Left colon (tissue), 2 donors: Measurements from ENCODE around the gene PRUNE2. TPM values are rescaled to one million over a fixed set of nuclear protein-coding genes. Genes with fewer than 3 reads are reported as not detected.
A peak's percentile ranks its signal among the peaks of the same experiment; 100 is the strongest.

Experiments
- ATAC-seq: fragments of 200-7000 bp; cut with Tn5 transposase; one replicate; pipeline ENCODE4 v1.9.1; 2020; ENCODE audit warnings: mild to moderate bottlenecking, moderate library complexity
- DNase-seq, 2 donors: peaks; one replicate each; pipeline ENCODE4 v3.0.0-alpha.2; 2020
- intact Hi-C, 2 donors: fragments of 100-400 bp; cut with DNase I in 1 of 2; cut with micrococcal nuclease in 1 of 2; formaldehyde crosslinking; loops; one replicate each; pipeline versions ENCODE4 v1.11.2 to v1.14.0; 2022; cut with DNase I, micrococcal nuclease
- total RNA-seq, 2 donors: library from RNA; stranded (reverse); fragmentation: NEBNext Ultra II Directional; extraction: Animal tissue kit (Norgen Biotek cat#: 25700); gene quantifications; one replicate each; pipeline ENCODE4 v1.2.1, GENCODE V29; 2021
- donor health status: DM: no; HTN: no; CAD: no.
- donor health status: DM: yes; HTN: yes; CAD: no.

Gene PRUNE2
- total RNA-seq, 2 donors from 2014 or later, result 33.6 to 80.5 TPM

DNA sequence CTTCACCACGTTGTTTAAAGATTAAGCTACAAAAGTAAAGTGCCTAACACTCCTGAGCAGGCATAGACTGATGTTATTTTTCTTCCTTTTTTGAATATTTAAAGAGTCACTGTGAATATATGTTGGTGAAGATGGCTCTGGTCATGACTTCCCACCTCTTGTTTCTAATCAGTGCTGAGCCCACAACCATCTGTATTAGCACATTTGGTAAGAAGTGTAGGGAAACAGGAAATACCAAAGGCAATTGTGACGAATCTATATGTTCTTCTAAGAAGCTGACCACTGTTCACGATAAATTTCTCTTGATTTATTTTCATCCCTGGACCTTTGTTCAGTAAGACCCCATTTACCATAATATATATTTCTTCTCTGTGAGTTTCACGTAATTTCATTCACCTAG lies 249.9 kb downstream of the PRUNE2 start:
- intact Hi-C loops, result loop anchor here in 1 of 2 donors (5.0 to 10.0 kb wide), 2 partner anchors 61 to 209 kb away; no protein-coding TSS in a partner anchor
- ATAC-seq, result no peak

DNA sequence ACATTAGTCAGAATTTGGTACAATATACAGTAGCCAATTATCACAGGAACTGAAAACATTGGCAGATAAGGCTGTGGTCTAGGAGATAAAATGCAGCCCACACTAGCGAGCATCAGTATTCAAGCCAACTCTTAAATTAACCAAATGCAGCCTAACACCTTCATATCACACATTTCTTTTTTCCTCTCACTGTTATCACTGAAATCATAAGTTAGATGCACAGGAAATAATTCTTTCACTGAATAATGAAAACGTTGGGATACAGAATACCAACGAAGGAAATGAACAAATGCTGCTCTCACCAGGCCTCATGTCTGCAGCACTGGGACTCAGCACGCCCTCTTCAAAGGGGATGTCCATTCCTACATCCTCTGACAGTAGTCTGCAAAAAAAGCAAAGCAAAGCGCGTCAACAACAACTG lies 250.8 kb downstream of the PRUNE2 start:
- ATAC-seq (no peak), DNase-seq (no peak)

More for the DNA sequence above, 249.9 kb downstream of the PRUNE2 start:
- no peak for DNase-seq

DNA sequence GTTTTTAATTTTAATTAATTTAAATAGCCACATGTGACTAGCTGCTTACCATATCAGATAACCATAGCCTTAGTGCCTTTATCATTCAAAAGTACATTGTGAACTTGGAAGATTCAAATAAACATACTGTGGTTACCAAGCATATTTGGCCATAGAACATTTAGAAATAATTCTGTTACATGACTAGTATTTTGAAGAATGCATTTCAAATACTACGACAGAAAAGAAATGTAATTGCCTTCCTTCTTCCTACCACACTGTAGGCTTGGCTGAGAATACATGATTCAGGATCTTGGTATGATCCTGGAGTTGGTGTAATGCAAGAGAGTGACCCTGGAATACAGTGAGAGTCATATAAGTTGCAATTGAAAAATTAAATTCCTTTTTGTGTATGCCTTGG lies 251.3 kb downstream of the PRUNE2 start:
- DNase-seq (no peak), ATAC-seq (no peak)
- intact Hi-C loops, result loop anchor here in 1 of 2 donors (10.0 kb wide), 1 partner anchor 60 kb away; no protein-coding TSS in a partner anchor

More for the DNA sequence above, 250.8 kb downstream of the PRUNE2 start:
- intact Hi-C loops, result loop anchor here in 1 of 2 donors (5.0 to 10.0 kb wide), 2 partner anchors 60 to 208 kb away; no protein-coding TSS in a partner anchor

DNA sequence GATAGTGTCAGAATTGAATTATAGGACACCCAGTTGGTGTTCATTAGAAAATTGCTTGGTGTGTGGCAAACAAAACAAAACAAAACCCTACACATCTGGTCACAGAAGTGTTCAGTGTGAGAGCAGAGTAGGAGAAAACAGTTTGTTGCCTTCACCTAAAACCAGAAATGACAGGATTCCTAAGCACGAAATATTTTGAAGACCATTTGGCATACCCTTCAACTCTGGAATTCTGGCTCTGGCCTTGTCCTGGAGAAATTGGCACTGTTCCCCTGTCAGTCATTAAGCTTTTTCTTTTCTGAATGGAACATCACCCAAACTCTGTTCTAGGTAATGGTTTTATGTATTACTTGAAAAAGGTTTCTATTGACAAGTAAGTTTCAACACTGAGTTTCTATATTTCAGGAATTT lies 251.9 kb downstream of the PRUNE2 start:
- no peak for DNase-seq
- ATAC-seq, result no peak
- intact Hi-C loops, result loop anchor here in 1 of 2 donors (10.0 kb wide), 1 partner anchor 59 kb away; no protein-coding TSS in a partner anchor

DNA sequence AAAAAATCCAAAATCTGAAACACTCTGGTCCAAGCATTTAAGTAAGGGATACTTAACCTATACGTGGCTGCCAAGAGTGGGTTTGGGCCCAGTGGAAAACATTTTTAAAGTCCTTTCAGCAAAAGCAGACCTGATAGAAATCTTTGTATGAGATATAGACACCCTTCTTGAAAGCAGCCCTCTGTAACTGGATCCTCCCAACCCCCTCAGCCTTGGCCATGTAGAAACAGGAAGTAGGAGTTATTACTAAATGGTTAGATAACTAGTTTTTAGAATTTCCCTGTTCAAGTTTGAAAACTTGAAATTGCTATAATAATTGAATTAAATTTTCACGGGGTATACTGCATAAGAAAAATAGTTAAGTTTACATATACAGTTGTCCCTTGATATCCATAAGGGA lies 253.0 kb downstream of the PRUNE2 start:
- no peak for ATAC-seq
- intact Hi-C loops, result loop anchor here in 1 of 2 donors (10.0 kb wide), 1 partner anchor 58 kb away; no protein-coding TSS in a partner anchor

DNA sequence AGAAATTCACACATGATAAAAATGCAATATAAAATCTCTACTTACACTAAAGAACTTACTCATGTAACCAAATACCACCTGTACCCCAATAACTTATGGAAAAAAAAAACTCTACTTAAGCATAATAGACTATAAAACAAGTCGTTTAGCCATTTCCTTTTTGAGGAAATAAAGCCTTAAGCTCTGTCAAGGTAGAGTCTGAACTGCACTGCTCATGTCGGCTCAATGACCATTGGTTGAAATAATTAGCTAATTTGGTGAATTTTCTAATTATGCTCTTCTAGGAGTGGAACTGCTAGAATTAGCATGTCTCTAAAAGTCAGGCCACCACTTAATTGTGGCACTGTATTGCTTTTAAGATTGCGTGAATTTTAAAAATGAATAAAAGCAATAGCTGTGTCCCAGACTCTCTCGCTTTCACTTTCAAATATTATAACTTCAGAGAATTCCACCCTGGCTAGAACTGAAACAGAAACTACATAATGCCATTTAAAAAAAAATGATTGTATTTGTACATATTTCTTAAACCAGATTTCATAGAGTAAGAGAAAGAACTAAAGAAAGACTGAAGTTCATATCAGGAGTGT lies 254.7 kb downstream of the PRUNE2 start:
- intact Hi-C loops, result loop anchor here in 1 of 2 donors (10.0 kb wide), 1 partner anchor 56 kb away; no protein-coding TSS in a partner anchor
- ATAC-seq (peak; percentile 51), DNase-seq (no peak)

More for the DNA sequence above, 253.0 kb downstream of the PRUNE2 start:
- no peak for DNase-seq

DNA sequence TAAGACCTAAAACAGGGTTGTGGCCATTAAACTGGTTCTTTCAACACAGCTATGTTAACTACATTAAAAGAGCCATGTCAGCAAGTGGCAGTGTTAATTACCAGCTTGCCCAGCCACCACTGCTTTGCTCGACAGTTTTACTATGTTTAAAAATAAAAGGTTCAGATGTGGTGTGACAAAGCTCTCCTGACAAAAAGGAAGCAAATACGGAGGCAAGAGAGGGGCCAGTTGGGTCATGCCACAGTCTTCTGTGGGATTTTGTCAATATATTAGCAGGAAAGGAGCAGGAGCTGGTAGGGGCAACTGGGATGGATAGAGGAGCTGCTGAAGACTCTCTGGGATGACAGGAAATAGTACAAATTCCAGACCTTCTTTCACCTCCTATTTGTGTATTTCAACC lies 255.2 kb downstream of the PRUNE2 start:
- no peak for DNase-seq
- intact Hi-C loops, result loop anchor here in 1 of 2 donors (10.0 kb wide), 1 partner anchor 56 kb away; no protein-coding TSS in a partner anchor
- ATAC-seq, result no peak

DNA sequence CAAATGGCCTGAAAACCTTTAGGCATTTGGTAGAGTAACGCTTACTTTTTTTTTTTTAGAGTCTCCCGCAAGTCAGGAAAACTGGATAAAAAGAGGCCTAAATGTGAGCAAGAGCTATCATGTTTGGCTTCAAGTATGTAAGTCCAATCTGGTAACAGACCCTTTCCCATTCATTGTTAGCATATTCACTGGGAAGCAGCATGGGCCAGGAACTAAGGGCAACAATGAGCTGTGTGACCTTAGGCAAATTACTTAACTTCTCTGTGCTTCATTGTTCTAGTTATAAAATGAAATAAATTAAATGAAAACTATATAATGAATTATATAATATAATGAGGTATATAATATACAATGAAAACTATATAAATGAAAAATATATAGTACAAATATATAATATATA lies 256.0 kb downstream of the PRUNE2 start:
- ATAC-seq, result no peak
- no peak for DNase-seq
- intact Hi-C loops, result loop anchor here in 1 of 2 donors (10.0 kb wide), 1 partner anchor 55 kb away; no protein-coding TSS in a partner anchor

DNA sequence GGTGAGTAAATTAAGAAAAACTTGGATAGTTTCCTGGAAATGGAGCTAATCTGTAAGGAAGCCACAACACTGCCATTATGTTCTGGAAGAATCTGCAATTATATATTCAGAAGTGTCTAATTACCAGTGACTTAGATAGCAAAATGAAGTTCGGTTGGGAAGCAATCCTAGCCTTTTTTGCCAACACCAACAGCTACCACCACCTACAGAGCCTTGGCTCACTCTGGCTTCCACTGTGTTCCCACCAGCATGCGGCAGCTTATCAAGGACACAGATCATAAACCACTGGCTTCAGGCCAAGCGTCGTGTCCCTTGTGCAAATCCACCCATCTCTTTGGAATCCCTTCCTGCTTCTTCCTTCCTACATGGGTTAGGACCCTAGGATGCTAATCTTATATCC lies 259.7 kb downstream of the PRUNE2 start:
- peak; percentile 83 for ATAC-seq
- intact Hi-C loops, result no loop called here
- DNase-seq, result peak; percentile 71 to 77

DNA sequence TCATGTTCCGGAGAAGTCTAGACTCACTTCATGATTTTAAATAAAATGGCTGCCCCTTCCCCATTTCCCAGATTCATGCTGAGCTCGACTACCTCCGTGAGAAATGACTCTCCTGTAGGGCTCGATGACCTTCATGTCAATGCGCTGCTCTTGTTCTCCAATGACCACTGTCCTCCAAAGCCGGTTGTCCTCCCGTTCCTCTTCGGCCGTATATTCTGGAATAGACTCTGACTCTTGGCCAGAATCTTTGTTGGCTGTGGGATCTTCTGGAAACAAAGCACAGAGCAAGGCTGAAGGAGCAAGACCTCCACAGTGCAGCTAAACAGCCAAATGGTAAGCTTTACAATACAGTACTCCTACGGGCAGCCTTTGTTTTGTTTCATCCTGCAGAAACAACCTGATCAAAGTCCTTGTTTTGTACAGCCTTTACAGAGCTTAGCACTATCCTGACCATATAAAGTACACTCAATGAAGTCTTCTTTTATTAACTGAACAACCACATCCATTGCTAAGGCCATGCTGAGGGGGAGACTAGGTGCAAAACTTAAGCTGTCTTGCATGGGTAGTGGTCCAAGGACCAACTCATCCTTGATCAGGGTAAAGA lies 261.2 kb downstream of the PRUNE2 start:
- intact Hi-C loops, result no loop called here
- ATAC-seq (peak; percentile 89), DNase-seq (no peak)

DNA sequence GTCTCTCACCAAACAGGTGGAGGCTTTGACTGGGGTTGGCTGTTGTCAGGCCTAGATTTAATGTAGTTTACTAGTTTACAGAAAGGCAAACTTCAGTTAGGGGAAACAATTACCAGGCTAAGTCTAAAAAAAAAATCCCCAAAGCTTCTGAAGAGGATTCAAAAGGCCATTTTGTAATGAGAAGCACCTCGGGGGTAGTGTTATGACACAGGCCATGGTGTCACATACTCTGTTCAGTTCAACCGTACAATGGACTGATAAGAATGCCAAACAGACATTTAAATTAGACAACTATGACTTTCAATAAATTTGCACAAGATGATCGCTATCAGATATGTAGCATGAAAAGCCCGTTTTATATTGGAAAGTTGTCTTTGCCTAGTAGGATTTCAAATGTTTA lies 261.7 kb downstream of the PRUNE2 start:
- ATAC-seq, result no peak
- DNase-seq, result no peak
- intact Hi-C loops, result no loop called here

DNA sequence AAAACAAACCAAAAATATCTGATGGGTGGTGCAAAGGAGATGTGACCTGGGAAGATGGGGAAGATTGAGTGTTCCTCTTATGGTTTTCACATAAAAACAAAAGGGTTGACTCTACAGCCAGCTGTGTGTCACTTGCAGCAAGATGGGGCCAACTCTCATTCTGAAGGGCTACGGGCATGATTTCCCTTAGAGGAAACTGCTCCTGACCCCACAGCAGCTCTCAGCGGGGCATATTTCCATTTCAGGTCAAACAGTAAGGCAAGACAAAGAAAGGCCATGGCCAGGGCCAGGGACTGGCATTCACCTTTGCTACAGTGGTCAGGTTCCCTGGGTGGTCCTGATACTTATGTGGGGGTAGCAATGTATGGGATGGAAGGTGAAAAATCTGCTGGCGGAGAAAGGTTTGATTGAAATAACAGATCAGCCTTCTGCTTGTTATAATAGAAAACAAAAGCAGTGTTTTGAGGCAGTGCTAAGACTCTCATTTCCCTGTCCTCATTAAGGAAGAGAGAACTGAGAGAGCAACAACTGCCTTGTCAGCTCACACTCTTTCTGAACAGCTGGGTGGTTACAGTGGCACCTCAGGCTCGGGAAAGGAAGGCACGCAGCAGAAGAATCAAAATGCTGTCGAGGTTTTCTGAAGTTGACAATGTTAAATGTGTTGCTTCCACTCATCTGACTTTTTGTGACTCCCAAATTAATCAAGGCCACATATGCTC lies 262.4 kb downstream of the PRUNE2 start:
- no peak for ATAC-seq
- intact Hi-C loops, result no loop called here
- DNase-seq, result no peak

DNA sequence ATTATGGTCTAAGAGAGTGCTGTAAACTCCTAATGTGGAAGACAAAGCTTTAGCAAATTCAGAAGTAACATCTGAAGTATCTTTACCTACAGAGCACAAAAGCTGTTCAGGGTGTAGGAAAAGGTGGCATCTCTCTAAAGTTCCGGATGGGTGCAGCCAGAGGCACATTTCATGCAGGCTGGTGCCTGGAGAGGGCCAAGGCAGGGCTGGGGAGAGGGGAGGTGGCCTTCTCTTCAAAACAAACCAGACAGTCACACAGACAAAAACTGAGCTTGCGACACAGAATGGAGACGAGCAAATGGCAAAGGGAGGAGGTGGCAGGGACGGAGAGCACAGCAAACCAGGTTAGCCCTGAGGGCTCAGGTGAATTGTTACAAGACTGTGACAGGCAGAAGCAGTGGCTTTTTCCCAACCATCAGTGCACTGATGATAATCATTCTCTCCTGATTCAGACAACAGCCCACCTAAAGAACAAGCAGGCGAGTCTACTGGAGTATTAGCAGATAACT lies 263.2 kb downstream of the PRUNE2 start:
- intact Hi-C loops, result no loop called here
- ATAC-seq, result no peak

DNA sequence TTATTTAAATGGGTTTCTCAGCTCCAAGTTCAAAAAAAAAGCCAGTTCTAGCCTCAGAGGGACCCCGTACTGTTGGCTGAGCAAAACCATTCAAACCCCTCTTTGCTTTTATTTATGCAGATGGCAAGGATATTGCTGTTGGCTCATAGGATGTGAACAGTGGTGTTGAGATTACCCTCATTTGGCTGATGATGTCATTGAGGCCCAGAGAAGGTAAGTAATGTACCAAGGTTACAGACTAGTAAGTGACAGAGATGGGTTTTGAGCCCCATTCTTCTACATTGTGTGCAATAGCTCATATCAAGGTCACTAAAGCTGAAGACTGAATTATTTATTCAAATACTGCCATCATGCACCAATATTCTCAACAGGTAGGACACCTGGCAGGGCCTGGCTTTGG lies 263.8 kb downstream of the PRUNE2 start:
- intact Hi-C loops, result no loop called here
- no peak for DNase-seq
- no peak for ATAC-seq

More for the DNA sequence above, 263.2 kb downstream of the PRUNE2 start:
- no peak for DNase-seq

DNA sequence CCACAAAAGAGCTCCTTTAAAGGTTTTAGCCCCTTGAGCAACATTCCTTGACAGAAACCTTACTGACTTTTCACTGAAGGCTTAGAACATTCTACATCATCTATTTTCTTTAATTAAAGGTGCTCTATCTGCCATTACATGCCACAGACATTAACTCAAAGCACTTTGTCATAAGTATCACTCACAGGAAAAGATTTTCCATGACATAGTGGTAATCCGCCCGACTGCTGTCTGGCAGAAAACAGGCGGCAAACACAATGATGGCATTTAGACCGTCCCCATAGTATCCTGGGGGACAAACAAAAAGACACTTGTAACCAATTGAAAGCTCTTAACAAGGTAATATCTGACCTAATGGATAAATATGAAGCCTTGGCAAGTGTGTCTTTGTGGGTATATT lies 267.9 kb downstream of the PRUNE2 start:
- ATAC-seq (no peak), DNase-seq (no peak)
- intact Hi-C loops, result no loop called here

DNA sequence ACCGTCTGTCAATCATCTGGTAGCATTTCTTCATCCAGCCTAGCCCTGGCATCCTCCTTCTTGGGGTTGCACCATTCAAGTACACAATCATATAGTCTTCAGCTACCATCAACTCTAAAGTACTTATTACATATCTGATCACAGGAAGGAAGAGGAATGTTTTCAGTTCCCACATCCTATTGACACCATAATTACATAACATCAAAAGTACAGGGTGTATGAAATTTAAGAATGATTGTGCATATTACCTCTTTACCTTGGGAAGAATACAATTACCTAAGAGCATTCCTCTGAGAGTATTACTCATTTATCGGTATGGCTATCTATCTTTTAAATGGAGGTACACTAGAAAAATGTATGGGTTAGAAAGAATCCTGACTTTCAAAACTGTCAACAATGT lies 268.5 kb downstream of the PRUNE2 start:
- ATAC-seq (no peak), DNase-seq (no peak)
- intact Hi-C loops, result no loop called here

DNA sequence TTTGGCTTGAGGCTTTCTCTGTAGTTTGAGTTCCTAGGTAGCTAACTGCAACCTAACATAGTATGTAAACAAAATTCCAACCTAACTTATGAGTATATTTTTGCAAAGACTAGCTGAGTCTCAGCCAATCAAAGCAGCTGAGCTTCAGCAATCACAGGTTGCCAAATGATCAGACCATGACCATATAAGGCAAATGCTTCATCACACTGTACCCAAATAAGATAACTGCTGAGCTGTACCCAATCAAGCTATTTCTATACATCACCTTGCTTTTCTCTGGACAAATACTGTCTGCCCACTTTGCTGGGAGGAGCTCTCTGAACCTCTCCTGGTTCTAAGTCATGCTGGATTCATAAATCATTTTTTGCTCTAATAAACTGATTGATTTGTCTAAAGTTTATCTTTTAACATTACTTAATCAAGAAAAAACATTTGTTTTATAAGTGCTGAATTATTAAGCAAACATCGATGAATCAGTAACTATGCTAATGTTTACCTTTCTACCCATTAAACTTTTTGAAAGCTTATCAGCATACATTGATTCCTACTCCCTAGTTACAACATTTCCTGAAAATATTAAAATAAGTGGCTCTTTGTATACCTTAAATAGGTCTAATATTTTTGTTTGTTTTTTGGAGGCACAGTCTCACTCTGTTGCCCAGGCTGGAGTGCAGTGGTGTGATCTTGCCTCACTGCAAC lies 271.4 kb downstream of the PRUNE2 start:
- peak; percentile 42 for ATAC-seq
- intact Hi-C loops, result no loop called here
- DNase-seq, result no peak

DNA sequence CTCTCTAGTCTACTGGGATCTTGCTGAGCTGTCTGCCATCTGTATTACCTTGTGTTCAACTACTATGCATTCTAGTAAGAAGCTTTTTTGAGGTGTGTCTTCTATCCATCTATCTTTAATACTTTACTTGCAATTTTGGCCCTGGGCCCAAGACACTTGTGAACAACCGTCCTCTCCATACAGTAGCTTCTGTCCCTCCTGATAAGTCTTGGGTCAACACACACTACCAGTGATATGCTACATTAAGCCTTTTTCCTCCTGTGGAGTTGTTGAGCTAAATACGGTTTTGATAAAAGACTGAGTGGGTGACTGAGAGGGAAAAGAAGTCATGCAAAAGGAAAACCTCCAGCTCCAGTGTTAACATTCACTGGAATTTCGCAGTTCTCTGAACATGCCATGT lies 275.0 kb downstream of the PRUNE2 start:
- intact Hi-C loops, result no loop called here
- DNase-seq (no peak), ATAC-seq (no peak)
